Measurements from ENCODE around the gene DNMT3A. TPM values are rescaled to one million over a fixed set of nuclear protein-coding genes. Genes with fewer than 3 reads are reported as not detected.
A peak's percentile ranks its signal among the peaks of the same experiment; 100 is the strongest.

Gene DNMT3A
- total RNA-seq, 3 donors from 2014 or later (not counting 1 experiment from before 2014, with no cell fraction given): 36.3 to 60.7 (median 45.2) TPM

DNA sequence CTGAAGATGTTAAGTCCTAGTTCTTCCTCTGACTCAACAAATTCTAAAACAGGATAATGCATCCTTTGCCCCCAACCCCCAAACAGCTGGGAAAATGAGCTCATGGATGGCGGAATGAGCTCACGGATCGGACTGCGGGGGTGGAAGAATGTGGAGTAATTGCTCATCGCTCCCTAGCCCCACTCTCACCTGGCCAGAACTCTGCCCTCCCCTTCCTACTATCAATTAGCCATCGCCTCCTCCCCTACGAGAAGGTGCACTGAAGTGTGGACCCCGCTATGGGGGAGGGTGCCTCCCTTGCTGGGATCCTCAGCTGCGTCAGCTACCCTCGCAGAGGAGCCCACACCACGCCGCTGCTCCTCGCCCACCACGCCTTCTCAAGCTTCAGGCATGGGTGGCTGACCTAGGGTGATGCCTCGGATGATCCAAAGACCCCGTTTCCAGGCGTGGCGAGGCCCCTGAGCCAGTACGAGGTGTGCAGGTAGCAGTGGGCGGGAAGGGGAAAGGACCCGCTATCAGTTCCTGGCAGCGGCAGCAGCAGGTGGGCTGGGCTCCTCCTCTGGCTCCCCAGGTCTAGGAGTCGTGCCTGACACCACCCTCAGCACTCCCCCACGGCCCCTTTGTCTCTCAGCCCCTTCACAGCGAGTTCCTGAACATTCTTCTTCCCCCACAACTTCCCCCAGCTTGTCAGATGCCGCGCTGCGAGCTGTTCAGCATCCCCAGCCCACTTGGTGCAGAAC is 91.2 kb downstream of the DNMT3A start:
- Histone ChIP-seq H3K36me3 (ENCODE audit: control insufficient read depth, insufficient read depth, low read length) (peaks cover 25% of the 10 kb centered on the region), H3K4me3 (ENCODE audit: low read length) (no peak overlapping the region), H3K27ac (ENCODE audit: low read length) (no peak overlapping the region), H3K27me3 (ENCODE audit: control insufficient read depth, insufficient read depth, low read length) (no peaks in the 10 kb centered on the region), H3K4me1 (ENCODE audit: control insufficient read depth, insufficient read depth, low read length) (peaks cover 24% of the 10 kb centered on the region), H3K9me3 (ENCODE audit: control insufficient read depth, insufficient read depth, low read length) (no peaks in the 10 kb centered on the region)
- TF ChIP-seq, protein P1, sequence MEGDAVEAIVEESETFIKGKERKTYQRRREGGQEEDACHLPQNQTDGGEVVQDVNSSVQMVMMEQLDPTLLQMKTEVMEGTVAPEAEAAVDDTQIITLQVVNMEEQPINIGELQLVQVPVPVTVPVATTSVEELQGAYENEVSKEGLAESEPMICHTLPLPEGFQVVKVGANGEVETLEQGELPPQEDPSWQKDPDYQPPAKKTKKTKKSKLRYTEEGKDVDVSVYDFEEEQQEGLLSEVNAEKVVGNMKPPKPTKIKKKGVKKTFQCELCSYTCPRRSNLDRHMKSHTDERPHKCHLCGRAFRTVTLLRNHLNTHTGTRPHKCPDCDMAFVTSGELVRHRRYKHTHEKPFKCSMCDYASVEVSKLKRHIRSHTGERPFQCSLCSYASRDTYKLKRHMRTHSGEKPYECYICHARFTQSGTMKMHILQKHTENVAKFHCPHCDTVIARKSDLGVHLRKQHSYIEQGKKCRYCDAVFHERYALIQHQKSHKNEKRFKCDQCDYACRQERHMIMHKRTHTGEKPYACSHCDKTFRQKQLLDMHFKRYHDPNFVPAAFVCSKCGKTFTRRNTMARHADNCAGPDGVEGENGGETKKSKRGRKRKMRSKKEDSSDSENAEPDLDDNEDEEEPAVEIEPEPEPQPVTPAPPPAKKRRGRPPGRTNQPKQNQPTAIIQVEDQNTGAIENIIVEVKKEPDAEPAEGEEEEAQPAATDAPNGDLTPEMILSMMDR (IDR thresholded peaks at IDR 0.05): no peak
- ATAC-seq (no peak), DNase-seq (no peak)
- Mint-ChIP-seq H3K4me3 (peak overlapping the region; percentile 70), H3K36me3 (no peaks in the 10 kb centered on the region), H3K4me1 (peaks cover 17 to 41% of the 10 kb centered on the region in 2 donors), H3K27ac (peak overlapping the region in 1 of 2 donors; percentile 83), H3K9me3 (no peaks in the 10 kb centered on the region), H3K27me3 (ENCODE audit: low read depth in 2 of 2) (no peaks in the 10 kb centered on the region)
- 55% methylated on average over 21 of the region's 28 CpGs for WGBS (ENCODE audit: insufficient coverage)
- intact Hi-C loops (cut with micrococcal nuclease): no loop called here

DNA sequence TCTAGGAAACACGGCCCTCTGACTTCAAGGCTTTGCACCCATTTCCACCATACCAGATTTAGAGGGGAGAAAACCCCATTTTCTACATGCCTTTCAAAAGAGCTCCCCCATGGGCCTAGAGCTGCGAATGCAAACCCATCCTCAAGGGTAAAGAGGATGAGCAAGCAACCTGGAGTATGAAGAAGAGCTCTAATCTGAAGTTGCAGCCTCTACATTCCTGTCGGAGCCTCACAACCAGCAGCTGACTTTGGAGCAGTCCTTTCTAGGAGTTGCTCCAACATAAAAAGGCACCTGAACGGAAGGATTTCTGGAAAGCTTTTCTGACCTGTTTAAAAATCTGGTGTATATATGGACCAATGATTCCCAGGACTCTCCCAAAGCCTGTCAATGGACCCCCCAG is 91.9 kb downstream of the DNMT3A start:
- Histone ChIP-seq H3K9me3 (ENCODE audit: control insufficient read depth, insufficient read depth, low read length) (no peaks in the 10 kb centered on the region), H3K36me3 (ENCODE audit: control insufficient read depth, insufficient read depth, low read length) (peaks cover 32% of the 10 kb centered on the region), H3K27me3 (ENCODE audit: control insufficient read depth, insufficient read depth, low read length) (no peaks in the 10 kb centered on the region), H3K27ac (ENCODE audit: low read length) (no peak overlapping the region), H3K4me3 (ENCODE audit: low read length) (no peak overlapping the region), H3K4me1 (ENCODE audit: control insufficient read depth, insufficient read depth, low read length) (peaks cover 24% of the 10 kb centered on the region)
- TF ChIP-seq, protein P1 (IDR thresholded peaks at IDR 0.05): no peak
- WGBS (ENCODE audit: insufficient coverage): 99% methylated on average over 4 of the region's 4 CpGs
- H3K9me3 Mint-ChIP-seq: no peaks in the 10 kb centered on the region
- no peaks in the 10 kb centered on the region for H3K27me3 Mint-ChIP-seq (ENCODE audit: low read depth in 2 of 2)
- H3K27ac Mint-ChIP-seq: no peak overlapping the region
- H3K36me3 Mint-ChIP-seq: no peaks in the 10 kb centered on the region
- DNase-seq: no peak
- ATAC-seq: no peak
- peaks cover 17 to 38% of the 10 kb centered on the region in 2 donors for H3K4me1 Mint-ChIP-seq
- peak overlapping the region; percentile 32 for H3K4me3 Mint-ChIP-seq
- intact Hi-C loops (cut with micrococcal nuclease): no loop called here

DNA sequence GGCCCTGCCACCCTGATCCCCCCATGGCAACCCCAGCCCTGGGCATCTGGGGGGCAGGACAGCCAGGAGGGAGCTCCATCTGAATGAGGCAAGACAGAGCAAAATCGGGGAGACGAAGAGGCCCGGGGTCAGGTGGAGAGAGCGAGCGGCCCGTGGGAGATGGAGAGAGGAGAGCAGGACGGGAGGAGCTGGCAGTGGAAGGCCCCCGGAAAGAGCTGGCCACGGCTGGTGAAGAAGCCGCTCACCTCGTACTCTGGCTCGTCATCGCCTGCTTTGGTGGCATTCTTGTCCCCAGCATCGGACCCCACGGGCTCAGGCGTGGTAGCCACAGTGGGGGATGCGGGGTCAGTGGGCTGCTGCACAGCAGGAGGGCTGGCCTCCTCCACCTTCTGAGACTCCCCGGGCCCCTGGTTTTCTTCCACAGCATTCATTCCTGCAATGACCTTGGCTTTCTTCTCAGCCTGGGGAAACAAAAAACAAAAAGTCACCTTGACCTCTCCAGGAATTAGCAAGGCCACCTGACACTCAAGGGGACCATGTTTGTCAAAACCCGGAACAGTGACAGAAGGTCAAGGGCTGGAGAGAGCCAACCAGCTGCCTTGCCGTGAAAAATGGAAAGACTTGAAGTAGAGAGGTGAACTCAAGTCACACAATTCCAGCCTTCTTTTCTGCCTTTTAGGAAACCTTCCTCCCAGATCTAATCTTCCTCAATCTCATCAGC is 93.8 kb downstream of the DNMT3A start:
- no peaks in the 10 kb centered on the region for H3K36me3 Mint-ChIP-seq

More for the DNA sequence above, 93.8 kb downstream of the DNMT3A start:
- Mint-ChIP-seq H3K27ac (no peak overlapping the region), H3K27me3 (ENCODE audit: low read depth in 2 of 2) (no peaks in the 10 kb centered on the region), H3K4me3 (no peak overlapping the region), H3K4me1 (peaks cover 11 to 29% of the 10 kb centered on the region in 2 donors), H3K9me3 (no peaks in the 10 kb centered on the region)
- Histone ChIP-seq H3K9me3 (ENCODE audit: control insufficient read depth, insufficient read depth, low read length) (no peaks in the 10 kb centered on the region), H3K36me3 (ENCODE audit: control insufficient read depth, insufficient read depth, low read length) (peaks cover 49% of the 10 kb centered on the region), H3K27me3 (ENCODE audit: control insufficient read depth, insufficient read depth, low read length) (no peaks in the 10 kb centered on the region), H3K27ac (ENCODE audit: low read length) (no peak overlapping the region), H3K4me3 (ENCODE audit: low read length) (no peak overlapping the region), H3K4me1 (ENCODE audit: control insufficient read depth, insufficient read depth, low read length) (peaks cover 23% of the 10 kb centered on the region)
- DNase-seq (no peak), ATAC-seq (no peak)
- intact Hi-C loops (cut with micrococcal nuclease): no loop called here
- TF ChIP-seq, protein P1 (IDR thresholded peaks at IDR 0.05): no peak
- WGBS (ENCODE audit: insufficient coverage): 96% methylated on average over 20 of the region's 20 CpGs

Data from natural killer cell (primary cell).